Esophagus muscularis mucosa (tissue), 4 donors: ENCODE data around the gene GALNT2. TPM values are rescaled to one million over a fixed set of nuclear protein-coding genes. Genes with fewer than 3 reads are reported as not detected.

Experiments used
- DNase-seq: peaks from one replicate; pipeline ENCODE4 v3.0.0-alpha.2; 2017; ENCODE audit errors: extremely low spot score
- H3K27ac ChIP-seq, 4 donors: fragments of 200-600 bp; sonication (generic); replicated peaks in 1 of 4; 1 replicate in 3 of 4; 2 replicates in 1 of 4; pipeline ENCODE4 v1.5.1; 2016 to 2019; ENCODE audit warnings: mild to moderate bottlenecking in 1 of 4
- H3K27me3 ChIP-seq, 4 donors: fragments of 200-600 bp; sonication (generic); one replicate each; pipeline versions ENCODE4 v1.5.1 to v1.6.0; 2016 to 2019
- H3K36me3 ChIP-seq, 4 donors: fragments of 200-600 bp; sonication (generic); one replicate each; pipeline ENCODE4 v1.5.1; 2016 to 2019
- H3K4me1 ChIP-seq, 4 donors: fragments of 200-600 bp; sonication (generic); one replicate each; pipeline ENCODE4 v1.5.1; 2016 to 2019
- H3K4me3 ChIP-seq, 4 donors: fragments of 200-600 bp; sonication (generic); 1 replicate in 2 of 4; 2 replicates in 2 of 4; pipeline ENCODE4 v1.5.1; 2016 to 2019; ENCODE audit warnings: mild to moderate bottlenecking in 4 of 4, moderate library complexity in 1 of 4
- H3K9me3 ChIP-seq, 4 donors: fragments of 200-600 bp; sonication (generic); 1 replicate in 3 of 4; 2 replicates in 1 of 4; pipeline ENCODE4 v1.5.1; 2016 to 2019
- EP300 ChIP-seq: sonication (generic); formaldehyde crosslinking; IDR thresholded peaks from one replicate; pipeline ENCODE4 v1.6.1; 2017; ENCODE audit warnings: antibody characterized with exemption
- POLR2A ChIP-seq: fragments of 450-650 bp; IDR thresholded peaks from one replicate; pipeline ENCODE4 v1.6.1; 2017; ENCODE audit warnings: antibody characterized with exemption, moderate library complexity, mild to moderate bottlenecking, low read depth
- POLR2AphosphoS5 ChIP-seq, 2 donors: sonication (generic); formaldehyde crosslinking; IDR thresholded peaks; one replicate each; pipeline ENCODE4 v1.6.1; 2017; ENCODE audit warnings: antibody characterized with exemption in 2 of 2
- WGBS: methylation state at CpG from one replicate; pipeline ENCODE4 v1.1.5; 2018; 5-methylcytosine and 5-hydroxymethylcytosine counted together
- intact Hi-C: fragments of 100-400 bp; cut with DNase I; formaldehyde crosslinking; loops from one replicate; pipeline ENCODE4 v1.15.1; 2023
- total RNA-seq, 4 donors: library from RNA; depleted of rRNA; stranded (reverse); fragments of >200 nt; gene quantifications; one replicate each; pipeline versions ENCODE4 v1.1.0 to v1.2.1, GENCODE V29; 2016
- TF ChIP-seq, protein P1 (sequence below), 3 experiments: fragments of 200-600 bp in 2 of 3; fragments of 450-650 bp in 1 of 3; sonication (generic) in 2 of 3; IDR thresholded peaks; one replicate each; pipeline ENCODE4 v1.5.1; 2017 to 2019; ENCODE audit warnings: antibody characterized with exemption in 3 of 3, mild to moderate bottlenecking in 2 of 3, moderate library complexity in 1 of 3

GALNT2 gene
- total RNA-seq, 4 donors from 2014 or later: 89.6 to 145 (median 129) TPM

DNA sequence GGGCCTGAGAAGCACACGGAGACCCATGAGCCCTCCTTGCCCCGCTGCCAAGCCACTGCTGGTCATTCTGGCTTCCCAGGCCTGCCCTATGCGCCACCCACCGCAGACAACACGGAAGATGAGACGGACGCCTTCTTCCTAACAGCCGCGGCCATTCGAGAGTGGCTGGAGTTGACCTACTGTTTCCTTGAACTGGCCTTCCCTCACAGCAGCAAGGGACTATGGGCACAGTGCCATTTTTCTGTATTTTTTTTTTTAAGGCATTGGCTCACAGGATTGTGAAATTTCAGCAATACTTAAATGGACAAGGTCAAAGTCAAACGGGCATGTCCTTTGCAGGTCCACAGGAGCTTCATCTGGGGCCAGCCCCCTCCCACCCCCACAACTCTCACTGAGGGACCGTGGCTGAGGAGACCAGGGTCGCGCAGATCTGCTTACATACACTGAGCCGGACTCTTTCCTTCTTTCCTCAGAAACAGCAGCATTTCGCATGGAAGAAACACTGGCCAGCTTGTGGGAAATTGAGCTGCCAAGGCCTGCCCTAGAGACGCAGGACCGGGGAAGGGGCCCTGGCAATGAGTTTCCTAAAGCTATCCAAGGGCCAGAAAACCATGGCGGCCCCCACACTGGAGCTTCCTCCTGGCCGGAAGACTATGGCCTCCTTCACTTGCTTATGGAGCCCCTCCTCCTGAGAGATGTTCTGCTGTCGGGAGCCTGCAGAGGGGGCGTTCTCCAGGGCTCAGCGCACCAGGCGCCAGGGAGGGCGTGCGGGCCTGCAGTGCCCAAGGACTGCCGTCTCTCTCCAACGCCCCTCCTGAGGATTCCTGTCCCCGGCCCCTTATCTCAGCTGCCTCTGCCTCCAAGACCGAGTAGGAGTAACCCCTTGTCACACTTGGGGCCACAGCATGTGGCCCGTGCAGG, 260.2 kb downstream of the GALNT2 start:
- H3K27ac ChIP-seq: no peak overlapping the region
- no peak for DNase-seq
- H3K4me3 ChIP-seq: no peak overlapping the region
- H3K9me3 ChIP-seq: no peaks in the 10 kb centered on the region
- no peak for TF ChIP-seq EP300
- TF ChIP-seq POLR2AphosphoS5 (IDR thresholded peaks at IDR 0.05): no peak
- no peak for TF ChIP-seq POLR2A
- TF ChIP-seq, protein P1, sequence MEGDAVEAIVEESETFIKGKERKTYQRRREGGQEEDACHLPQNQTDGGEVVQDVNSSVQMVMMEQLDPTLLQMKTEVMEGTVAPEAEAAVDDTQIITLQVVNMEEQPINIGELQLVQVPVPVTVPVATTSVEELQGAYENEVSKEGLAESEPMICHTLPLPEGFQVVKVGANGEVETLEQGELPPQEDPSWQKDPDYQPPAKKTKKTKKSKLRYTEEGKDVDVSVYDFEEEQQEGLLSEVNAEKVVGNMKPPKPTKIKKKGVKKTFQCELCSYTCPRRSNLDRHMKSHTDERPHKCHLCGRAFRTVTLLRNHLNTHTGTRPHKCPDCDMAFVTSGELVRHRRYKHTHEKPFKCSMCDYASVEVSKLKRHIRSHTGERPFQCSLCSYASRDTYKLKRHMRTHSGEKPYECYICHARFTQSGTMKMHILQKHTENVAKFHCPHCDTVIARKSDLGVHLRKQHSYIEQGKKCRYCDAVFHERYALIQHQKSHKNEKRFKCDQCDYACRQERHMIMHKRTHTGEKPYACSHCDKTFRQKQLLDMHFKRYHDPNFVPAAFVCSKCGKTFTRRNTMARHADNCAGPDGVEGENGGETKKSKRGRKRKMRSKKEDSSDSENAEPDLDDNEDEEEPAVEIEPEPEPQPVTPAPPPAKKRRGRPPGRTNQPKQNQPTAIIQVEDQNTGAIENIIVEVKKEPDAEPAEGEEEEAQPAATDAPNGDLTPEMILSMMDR (IDR thresholded peaks at IDR 0.05): no peak
- no peaks in the 10 kb centered on the region for H3K36me3 ChIP-seq
- H3K4me1 ChIP-seq: no peaks in the 10 kb centered on the region
- H3K27me3 ChIP-seq: peaks cover 0 to 3% (median 0%) of the 10 kb centered on the region in 4 donors
- 88% methylated on average over 25 of the region's 31 CpGs for WGBS
- intact Hi-C loops: no loop called here

DNA sequence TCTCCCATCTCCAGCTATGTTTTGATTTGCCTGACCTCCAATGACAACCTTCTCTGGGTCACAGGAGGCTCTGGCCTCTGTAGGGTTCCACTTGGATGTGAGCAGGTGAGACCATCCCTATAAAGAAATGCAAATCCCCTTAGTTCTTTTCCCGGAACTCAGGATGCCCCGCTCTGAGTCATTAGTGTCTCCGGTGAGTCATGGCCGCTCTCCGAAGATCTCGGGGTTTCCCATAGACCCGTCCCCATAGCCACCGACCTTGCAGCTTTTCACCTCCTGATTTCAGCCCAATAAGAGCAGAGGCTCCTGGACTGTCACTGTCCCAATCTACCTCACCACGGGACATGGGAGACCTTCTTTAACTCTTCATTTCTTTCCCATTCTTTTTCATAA, 260.9 kb downstream of the GALNT2 start:
- Histone ChIP-seq H3K9me3 (no peaks in the 10 kb centered on the region), H3K4me3 (no peak overlapping the region), H3K4me1 (no peaks in the 10 kb centered on the region), H3K36me3 (no peaks in the 10 kb centered on the region), H3K27ac (no peak overlapping the region), H3K27me3 (peaks cover 0 to 9% (median 0%) of the 10 kb centered on the region in 4 donors)
- DNase-seq: no peak
- intact Hi-C loops: no loop called here
- no peak for TF ChIP-seq POLR2AphosphoS5 (IDR thresholded peaks at IDR 0.05)
- no peak for TF ChIP-seq POLR2A
- TF ChIP-seq, protein P1 (IDR thresholded peaks at IDR 0.05): no peak
- no peak for TF ChIP-seq EP300
- 85% methylated on average over 9 of the region's 9 CpGs for WGBS

DNA sequence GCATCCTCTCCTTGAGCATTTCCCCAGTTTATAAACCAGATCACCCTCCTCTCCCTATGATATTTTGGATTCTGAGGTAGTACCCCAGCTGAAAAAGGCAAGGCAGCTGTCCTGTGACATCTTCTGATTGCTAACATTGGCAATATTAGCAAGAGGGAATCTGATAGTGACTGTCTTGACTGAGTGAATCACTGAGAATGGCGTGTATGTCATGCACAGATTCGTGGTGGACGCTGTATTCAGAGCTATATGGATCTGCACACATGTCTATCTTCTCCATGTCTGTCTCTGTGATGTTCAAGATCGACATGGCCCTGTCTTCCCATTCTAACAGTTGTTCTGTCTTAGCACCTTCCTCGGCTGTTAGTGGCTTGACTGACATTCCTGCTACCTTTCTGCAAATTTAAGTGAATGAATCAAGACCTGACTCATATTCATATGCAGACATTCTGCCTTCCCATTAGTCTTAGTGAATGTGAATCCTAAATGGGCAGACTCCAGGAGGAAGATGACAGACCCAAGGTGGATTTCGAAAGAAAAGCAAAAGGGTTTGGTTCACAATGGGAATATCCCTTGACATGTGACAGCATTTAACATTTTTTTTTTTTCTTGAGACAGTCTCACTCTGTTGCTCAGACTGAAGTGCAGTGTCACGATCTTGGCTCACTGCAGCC, 261.4 kb downstream of the GALNT2 start:
- WGBS: 92% methylated on average over 7 of the region's 7 CpGs
- Histone ChIP-seq H3K4me1 (peaks cover 0 to 2% (median 0%) of the 10 kb centered on the region in 4 donors), H3K27me3 (peaks cover 0 to 10% (median 0%) of the 10 kb centered on the region in 4 donors), H3K27ac (no peak overlapping the region), H3K9me3 (no peaks in the 10 kb centered on the region), H3K36me3 (no peaks in the 10 kb centered on the region), H3K4me3 (no peak overlapping the region)
- TF ChIP-seq POLR2A (no peak), POLR2AphosphoS5 (IDR thresholded peaks at IDR 0.05) (no peak), EP300 (no peak)
- TF ChIP-seq, protein P1 (IDR thresholded peaks at IDR 0.05): no peak
- DNase-seq: no peak
- intact Hi-C loops: no loop called here

DNA sequence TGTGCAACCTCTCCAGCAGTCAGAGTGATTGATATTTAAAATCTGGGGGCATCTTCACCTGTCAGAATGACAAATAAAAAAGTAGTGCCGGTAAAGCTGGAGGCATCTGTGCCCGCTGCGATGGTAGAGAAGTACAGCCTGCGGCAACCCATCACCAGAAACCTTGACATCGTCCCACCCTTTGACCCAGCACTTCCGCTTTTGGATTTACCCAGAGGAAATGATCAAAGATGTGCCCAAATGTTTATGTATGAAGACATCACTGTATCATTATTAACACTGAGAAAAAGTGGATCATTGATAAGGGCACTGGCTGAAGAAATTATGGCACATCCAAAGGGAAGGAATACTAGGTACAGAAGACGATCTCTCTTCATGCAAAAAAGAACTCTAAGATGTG, 263.1 kb downstream of the GALNT2 start:
- 87% methylated on average over 7 of the region's 7 CpGs for WGBS

More for the DNA sequence above, 263.1 kb downstream of the GALNT2 start:
- H3K27ac ChIP-seq: no peak overlapping the region
- H3K36me3 ChIP-seq: no peaks in the 10 kb centered on the region
- H3K4me1 ChIP-seq: peaks cover 0 to 13% (median 5%) of the 10 kb centered on the region in 4 donors
- no peak overlapping the region for H3K4me3 ChIP-seq
- peaks cover 0 to 10% (median 0%) of the 10 kb centered on the region in 4 donors for H3K27me3 ChIP-seq
- no peaks in the 10 kb centered on the region for H3K9me3 ChIP-seq
- no peak for TF ChIP-seq POLR2AphosphoS5 (IDR thresholded peaks at IDR 0.05)
- TF ChIP-seq EP300: no peak
- DNase-seq: no peak
- intact Hi-C loops: no loop called here
